KOPT-K1 (cell line): ENCODE results near the gene RHOT1.

Experiments used
- H3K27ac ChIP-seq: fragments of 200-600 bp; sonication (generic); 2 replicates; pipeline ENCODE4 v1.5.1; 2016; ENCODE audit warnings: antibody characterized with exemption, mild to moderate bottlenecking, low read depth, low read length; ENCODE audit not compliant: poor library complexity, severe bottlenecking
- H3K36me3 ChIP-seq: fragments of 200-600 bp; sonication (generic); 2 replicates; pipeline ENCODE4 v1.5.1; 2017; ENCODE audit warnings: antibody characterized with exemption, mild to moderate bottlenecking, low read length, moderate library complexity; ENCODE audit not compliant: insufficient read depth
- H3K9me3 ChIP-seq: fragments of 200-600 bp; sonication (generic); 2 replicates; pipeline ENCODE4 v1.5.1; 2017; ENCODE audit warnings: antibody characterized with exemption, low read length, mild to moderate bottlenecking; ENCODE audit not compliant: insufficient read depth, poor library complexity, severe bottlenecking

RHOT1 gene

DNA sequence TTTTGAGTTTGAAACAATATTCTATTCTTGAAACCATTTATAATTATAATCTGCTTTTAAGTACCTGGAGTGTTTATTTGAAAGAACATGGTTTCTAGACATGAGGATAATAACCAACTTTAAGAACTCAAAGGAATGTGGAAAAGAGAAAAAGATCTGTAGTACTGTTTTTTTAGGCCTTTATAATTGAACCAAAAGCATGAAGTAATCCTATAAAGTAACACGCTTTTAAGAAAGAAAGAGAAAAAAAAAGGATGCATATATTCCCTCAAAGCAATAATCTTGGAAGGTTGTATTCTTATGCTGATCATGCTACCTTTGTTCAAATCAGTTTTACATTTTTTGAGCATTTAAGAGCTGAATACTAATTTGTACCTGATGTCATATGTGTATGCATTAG lies 69.4 kb downstream of the RHOT1 start:
- H3K9me3 ChIP-seq: no peaks in the 10 kb centered on the region

DNA sequence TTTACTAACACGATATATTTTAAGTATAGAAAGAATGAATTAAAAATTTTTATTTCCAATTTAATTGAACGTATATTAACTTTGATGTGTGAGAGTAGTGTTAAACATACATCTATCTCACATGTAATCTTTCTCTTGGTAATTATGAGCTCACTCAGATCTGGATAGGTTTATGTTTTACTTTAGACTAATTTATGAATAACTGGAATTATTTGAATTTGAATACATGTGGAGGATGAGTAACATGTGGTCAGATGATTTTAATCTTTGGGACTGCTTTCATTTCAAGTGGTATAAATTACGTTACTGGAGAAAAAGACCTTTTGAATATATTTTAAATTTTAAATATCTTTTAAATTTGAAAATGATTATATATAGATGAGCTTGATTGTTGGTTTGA lies 73.4 kb downstream of the RHOT1 start:
- Histone ChIP-seq H3K27ac (no peak overlapping the region), H3K36me3 (peaks cover 35% of the 10 kb centered on the region), H3K9me3 (no peaks in the 10 kb centered on the region)

More for the DNA sequence above, 69.4 kb downstream of the RHOT1 start:
- Histone ChIP-seq H3K36me3 (peaks cover 69% of the 10 kb centered on the region), H3K27ac (no peak overlapping the region)

GRCh38 chr17:32222621-32223020 lies 80.3 kb downstream of the RHOT1 start:
- H3K27ac ChIP-seq: no peak overlapping the region
- no peaks in the 10 kb centered on the region for H3K9me3 ChIP-seq
- H3K36me3 ChIP-seq: peaks cover 9% of the 10 kb centered on the region

DNA sequence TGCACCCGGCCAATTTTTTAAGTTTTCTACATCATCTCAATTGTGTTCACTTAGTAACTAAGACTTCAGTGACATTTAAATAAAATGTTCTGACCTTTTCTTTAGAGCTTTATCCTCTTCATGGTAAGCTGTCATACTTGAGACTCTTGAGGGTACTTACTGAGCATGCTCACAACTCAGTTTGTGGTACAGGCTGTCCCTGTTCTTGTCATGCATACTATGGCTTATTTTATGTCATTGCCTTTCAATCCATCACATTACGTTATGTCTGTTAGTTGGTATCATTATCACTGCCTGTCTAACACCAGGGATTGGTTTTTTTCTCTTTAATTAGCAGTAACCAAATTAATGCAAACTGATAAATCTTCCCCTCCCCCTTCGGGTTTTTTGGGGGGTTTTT lies 81.4 kb downstream of the RHOT1 start:
- H3K36me3 ChIP-seq: peaks cover 9% of the 10 kb centered on the region
- no peaks in the 10 kb centered on the region for H3K9me3 ChIP-seq
- H3K27ac ChIP-seq: no peak overlapping the region

DNA sequence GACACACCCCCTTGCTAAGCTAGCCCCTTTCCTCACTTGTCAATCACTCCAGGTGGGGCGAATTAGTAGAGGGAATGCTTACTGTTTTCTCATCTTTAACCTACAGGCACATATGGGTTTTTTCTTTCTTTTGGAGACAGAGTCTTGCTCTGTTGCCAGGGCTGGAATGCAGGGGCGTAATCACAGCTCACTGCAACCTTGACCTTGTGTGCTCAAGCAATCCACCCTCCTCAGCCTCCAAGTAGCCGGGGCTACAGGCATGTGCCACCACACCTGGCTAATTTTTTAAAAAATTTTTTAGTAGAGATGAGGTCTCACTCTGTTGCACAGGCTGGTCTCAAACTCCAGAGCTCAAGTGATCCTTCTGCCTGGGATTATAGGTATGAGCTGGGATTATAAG lies 84.6 kb downstream of the RHOT1 start:
- H3K9me3 ChIP-seq: no peaks in the 10 kb centered on the region
- peaks cover 4% of the 10 kb centered on the region; the same call in 1 of the 2 replicates for H3K36me3 ChIP-seq
- H3K27ac ChIP-seq: no peak overlapping the region

- Histone ChIP-seq H3K36me3 (peaks cover 4% of the 10 kb centered on the region; the same call in 1 of the 2 replicates), H3K9me3 (no peaks in the 10 kb centered on the region), H3K27ac (no peak overlapping the region)
Measured at GRCh38 chr17:32227910-32228309, 85.6 kb downstream of the RHOT1 start.

DNA sequence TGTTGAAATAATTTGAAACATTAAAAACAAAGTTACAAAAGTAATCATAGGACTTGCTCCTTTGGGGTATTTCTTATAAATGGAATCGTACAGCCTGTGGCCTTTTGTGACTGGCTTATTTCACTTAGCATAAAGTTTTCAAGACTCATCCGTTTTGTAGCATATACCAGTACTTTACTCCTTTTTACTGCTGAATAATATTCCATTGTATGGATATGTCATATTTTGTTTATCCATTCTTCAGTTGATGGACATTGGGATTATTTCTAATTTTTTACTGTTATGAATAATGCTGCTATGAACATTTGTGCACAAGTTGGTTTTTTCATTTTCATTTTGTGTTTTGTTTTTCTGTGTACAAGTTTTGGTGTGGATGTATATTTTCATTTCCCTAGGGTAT lies 93.3 kb downstream of the RHOT1 start:
- Histone ChIP-seq H3K9me3 (no peaks in the 10 kb centered on the region), H3K36me3 (no peaks in the 10 kb centered on the region), H3K27ac (no peak overlapping the region)

- H3K36me3 ChIP-seq: no peaks in the 10 kb centered on the region
- no peaks in the 10 kb centered on the region for H3K9me3 ChIP-seq
- H3K27ac ChIP-seq: no peak overlapping the region
Measured at GRCh38 chr17:32239456-32239855, 97.2 kb downstream of the RHOT1 start.

DNA sequence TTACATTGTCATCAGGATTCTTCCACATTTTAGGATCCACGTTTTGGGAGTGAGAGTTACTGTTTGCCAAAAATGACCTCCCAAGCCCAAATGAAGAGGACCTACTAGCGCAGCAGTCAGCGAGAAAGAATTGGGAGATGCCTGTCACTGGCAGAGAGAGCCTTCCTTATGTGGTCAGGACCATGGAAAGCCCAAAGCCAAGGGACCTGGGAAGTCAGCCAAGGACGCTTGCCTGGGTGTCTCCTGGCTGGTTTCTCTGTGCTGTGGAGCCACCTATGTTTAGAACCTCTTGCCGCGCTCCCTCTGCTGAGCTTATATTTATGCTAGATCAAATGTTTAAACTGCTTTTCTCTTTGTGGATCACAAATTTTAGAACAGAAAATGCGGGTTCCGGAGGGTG lies 98.4 kb downstream of the RHOT1 start:
- H3K27ac ChIP-seq: no peak overlapping the region
- no peaks in the 10 kb centered on the region for H3K9me3 ChIP-seq
- H3K36me3 ChIP-seq: no peaks in the 10 kb centered on the region

DNA sequence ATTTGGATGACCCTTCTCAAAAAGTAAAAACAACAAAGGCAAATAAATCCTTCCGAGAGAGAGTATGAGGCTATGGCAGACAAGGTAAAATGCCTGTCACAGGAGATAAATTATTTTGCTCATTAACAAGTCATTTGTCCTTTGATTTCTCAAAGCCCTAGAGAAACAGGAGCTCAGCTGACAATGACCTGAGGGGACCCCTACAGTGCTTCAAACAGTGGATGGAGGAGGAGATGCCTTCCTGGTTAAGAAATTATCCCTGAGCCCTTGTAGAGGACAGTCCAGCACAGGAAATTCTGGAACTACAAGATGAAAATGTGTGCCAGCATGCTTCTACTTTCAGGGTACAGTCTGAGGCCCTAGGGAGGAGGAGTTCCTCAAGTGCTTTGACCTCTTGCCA lies 99.3 kb downstream of the RHOT1 start:
- no peaks in the 10 kb centered on the region for H3K36me3 ChIP-seq
- no peaks in the 10 kb centered on the region for H3K9me3 ChIP-seq
- H3K27ac ChIP-seq: no peak overlapping the region

GRCh38 chr17:32249475-32249874 lies 107.2 kb downstream of the RHOT1 start:
- no peaks in the 10 kb centered on the region for H3K36me3 ChIP-seq
- no peak overlapping the region for H3K27ac ChIP-seq
- H3K9me3 ChIP-seq: no peaks in the 10 kb centered on the region

- Histone ChIP-seq H3K9me3 (no peaks in the 10 kb centered on the region), H3K36me3 (no peaks in the 10 kb centered on the region), H3K27ac (no peak overlapping the region)
Measured at GRCh38 chr17:32253117-32253611, 110.9 kb downstream of the RHOT1 start.

DNA sequence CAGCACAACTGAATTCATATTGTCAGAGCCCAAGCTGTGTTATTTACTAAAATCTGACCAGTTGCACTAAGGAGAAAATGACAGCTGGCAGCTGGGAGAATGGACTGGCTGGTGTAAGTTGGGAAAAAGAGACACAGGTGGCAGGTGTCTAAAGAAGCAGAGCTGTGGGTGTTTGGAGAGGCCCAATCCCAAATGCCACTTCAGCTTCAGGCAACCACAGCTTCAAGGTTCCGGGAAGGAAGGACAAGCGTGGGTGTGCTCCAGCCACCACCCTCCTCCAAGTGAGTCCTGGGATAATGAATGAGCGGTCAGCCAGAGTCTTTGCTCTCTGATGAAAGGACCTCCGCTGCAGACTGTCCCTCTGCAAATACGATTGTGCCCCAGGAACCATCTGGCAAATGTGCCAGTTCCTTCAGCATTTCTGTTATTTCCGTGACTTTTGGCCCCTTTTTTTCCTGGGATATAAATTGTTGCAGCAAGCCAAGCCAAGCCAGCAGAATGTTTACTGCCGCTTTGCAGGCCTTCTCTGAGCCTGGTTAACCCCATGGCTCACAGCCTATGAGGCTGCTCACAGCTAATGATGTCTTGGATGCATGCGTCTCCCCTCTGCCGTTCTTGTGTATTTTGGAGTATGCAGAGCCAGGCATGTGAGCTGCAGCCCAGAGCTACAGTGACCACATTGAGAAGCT lies 113.9 kb downstream of the RHOT1 start:
- Histone ChIP-seq H3K27ac (no peak overlapping the region), H3K9me3 (no peaks in the 10 kb centered on the region), H3K36me3 (no peaks in the 10 kb centered on the region)

- no peaks in the 10 kb centered on the region for H3K9me3 ChIP-seq
- H3K36me3 ChIP-seq: no peaks in the 10 kb centered on the region
- H3K27ac ChIP-seq: no peak overlapping the region
Measured at GRCh38 chr17:32256701-32257019, 114.4 kb downstream of the RHOT1 start.

- Histone ChIP-seq H3K27ac (no peak overlapping the region), H3K9me3 (no peaks in the 10 kb centered on the region), H3K36me3 (no peaks in the 10 kb centered on the region)
Measured at GRCh38 chr17:32258383-32259140, 116.3 kb downstream of the RHOT1 start.

DNA sequence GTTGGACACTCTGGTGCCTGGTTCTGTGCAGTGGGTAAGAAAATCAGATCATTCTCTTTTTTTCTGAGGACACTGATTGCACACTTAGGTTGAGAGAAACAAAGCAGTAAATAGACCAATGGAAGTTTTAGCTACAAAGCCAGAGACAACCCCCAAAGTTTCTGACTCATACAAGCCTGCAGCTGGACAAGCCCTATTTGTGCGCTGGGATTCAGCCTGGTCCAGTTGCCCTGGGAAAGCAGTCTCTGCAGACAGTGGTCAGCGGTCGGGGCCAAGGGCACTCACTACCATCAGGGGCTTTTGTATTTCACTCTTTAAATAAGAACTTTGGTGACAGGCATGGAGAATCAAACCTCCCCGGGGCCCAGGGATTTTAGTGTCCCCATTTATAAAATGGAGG lies 117.3 kb downstream of the RHOT1 start:
- H3K9me3 ChIP-seq: no peaks in the 10 kb centered on the region
- no peaks in the 10 kb centered on the region for H3K36me3 ChIP-seq
- H3K27ac ChIP-seq: no peak overlapping the region
